Esophagus squamous epithelium (tissue), 5 donors: ENCODE results near the gene EIF3A. TPM values are rescaled to one million over a fixed set of nuclear protein-coding genes. Genes with fewer than 3 reads are reported as not detected.

Experiments used
- DNase-seq: peaks from one replicate; lab custom pipeline; 2025; lab: John Stamatoyannopoulos, UW
- H3K27ac ChIP-seq, 4 donors: fragments of 200-600 bp; sonication (generic); one replicate each; pipeline ENCODE4 v1.5.1; 2016 to 2019; ENCODE audit warnings: mild to moderate bottlenecking in 1 of 4
- H3K27me3 ChIP-seq, 4 donors: fragments of 200-600 bp; sonication (generic); 1 replicate in 3 of 4; 2 replicates in 1 of 4; pipeline versions ENCODE4 v1.5.1 to v1.6.0; 2017 to 2021; ENCODE audit warnings: antibody characterized with exemption in 1 of 4
- H3K36me3 ChIP-seq, 3 donors: fragments of 200-600 bp; sonication (generic); one replicate each; pipeline ENCODE4 v1.5.1; 2016 to 2019
- H3K4me1 ChIP-seq, 3 donors: fragments of 200-600 bp; sonication (generic); one replicate each; pipeline ENCODE4 v1.5.1; 2017 to 2019
- H3K4me3 ChIP-seq, 4 donors: fragments of 200-600 bp; sonication (generic); 1 replicate in 3 of 4; 2 replicates in 1 of 4; pipeline ENCODE4 v1.5.1; 2016 to 2019; ENCODE audit warnings: mild to moderate bottlenecking in 2 of 4, moderate library complexity in 1 of 4
- H3K9me3 ChIP-seq, 3 donors: fragments of 200-600 bp; sonication (generic); one replicate each; pipeline ENCODE4 v1.5.1; 2016 to 2019
- CTCF ChIP-seq, 6 experiments: fragments of 450-650 bp in 4 of 6; fragments of 200-600 bp in 2 of 6; sonication (generic) in 2 of 6; IDR thresholded peaks; one replicate each; pipeline ENCODE4 v1.5.1; 2016 to 2019; ENCODE audit warnings: antibody characterized with exemption in 6 of 6, mild to moderate bottlenecking in 4 of 6, moderate library complexity in 4 of 6
- POLR2A ChIP-seq, 4 donors: fragments of 450-650 bp; IDR thresholded peaks; one replicate each; pipeline ENCODE4 v1.6.1; 2017; ENCODE audit warnings: antibody characterized with exemption in 4 of 4, mild to moderate bottlenecking in 4 of 4, moderate library complexity in 3 of 4
- WGBS, 2 donors: methylation state at CpG; one replicate each; pipeline ENCODE4 v1.1.5; 2018; 5-methylcytosine and 5-hydroxymethylcytosine counted together
- intact Hi-C: fragments of 100-400 bp; cut with DNase I; formaldehyde crosslinking; loops from one replicate; pipeline ENCODE4 v1.15.0; 2022
- total RNA-seq, 4 donors: library from RNA; depleted of rRNA; stranded (reverse); fragments of >200 nt; gene quantifications; one replicate each; pipeline ENCODE4 v1.1.0, GENCODE V29; 2016
- donor health status: DM: yes; HTN: yes; CAD: no.

The EIF3A gene
- total RNA-seq, 4 donors from 2014 or later: 71.8 to 135 (median 101) TPM

- DNase-seq: no peak
- H3K9me3 ChIP-seq: no peaks in the 10 kb centered on the region
- H3K27ac ChIP-seq: peak overlapping the region in 3 of 4 donors; percentile 42 to 74 (median 45)
- H3K4me1 ChIP-seq: peaks cover 0 to 30% (median 18%) of the 10 kb centered on the region in 3 donors
- intact Hi-C loops: no loop called here
- H3K36me3 ChIP-seq: no peaks in the 10 kb centered on the region
- 30 to 38% methylated on average over 6 to 8 of the region's 9 CpGs for WGBS, 2 donors
- no peaks in the 10 kb centered on the region for H3K27me3 ChIP-seq
- TF ChIP-seq CTCF (IDR thresholded peaks at IDR 0.05) (no peak), POLR2A (IDR thresholded peaks at IDR 0.05) (no peak)
- no peak overlapping the region for H3K4me3 ChIP-seq
These were observed 74.0 kb downstream of the EIF3A start for GRCh38 chr10:119006451-119007210.

- TF ChIP-seq CTCF (IDR thresholded peaks at IDR 0.05): no peak
- no peak for TF ChIP-seq POLR2A (IDR thresholded peaks at IDR 0.05)
- H3K9me3 ChIP-seq: no peaks in the 10 kb centered on the region
These were observed 75.1 kb downstream of the EIF3A start for GRCh38 chr10:119005362-119006043.

GRCh38 chr10:119003572-119004289 is 76.9 kb downstream of the EIF3A start:
- intact Hi-C loops: no loop called here
- H3K27ac ChIP-seq: no peak overlapping the region
- H3K27me3 ChIP-seq: no peaks in the 10 kb centered on the region
- TF ChIP-seq POLR2A (IDR thresholded peaks at IDR 0.05) (no peak), CTCF (IDR thresholded peaks at IDR 0.05) (no peak)
- H3K9me3 ChIP-seq: no peaks in the 10 kb centered on the region
- no peak overlapping the region for H3K4me3 ChIP-seq
- DNase-seq: no peak
- peaks cover 0 to 34% (median 18%) of the 10 kb centered on the region in 3 donors for H3K4me1 ChIP-seq
- H3K36me3 ChIP-seq: no peaks in the 10 kb centered on the region
- 64% methylated on average over 4 of the region's 7 CpGs; no CpG with 5 or more reads in 1 of the 2 donors for WGBS, 2 donors

More at GRCh38 chr10:119005362-119006043, 75.1 kb downstream of the EIF3A start:
- WGBS, 2 donors: 86 to 91% methylated on average over 9 of the region's 9 CpGs
- Histone ChIP-seq H3K4me1 (peaks cover 0 to 34% (median 18%) of the 10 kb centered on the region in 3 donors), H3K27ac (no peak overlapping the region), H3K4me3 (no peak overlapping the region), H3K27me3 (no peaks in the 10 kb centered on the region), H3K36me3 (no peaks in the 10 kb centered on the region)
- intact Hi-C loops: no loop called here
- no peak for DNase-seq

GRCh38 chr10:119001717-119002500 is 78.7 kb downstream of the EIF3A start:
- intact Hi-C loops: no loop called here
- no peak for TF ChIP-seq CTCF (IDR thresholded peaks at IDR 0.05)
- TF ChIP-seq POLR2A (IDR thresholded peaks at IDR 0.05): no peak
- Histone ChIP-seq H3K36me3 (no peaks in the 10 kb centered on the region), H3K27me3 (peaks cover 0 to 6% (median 0%) of the 10 kb centered on the region in 4 donors), H3K4me3 (no peak overlapping the region), H3K4me1 (peaks cover 0 to 27% (median 14%) of the 10 kb centered on the region in 3 donors), H3K9me3 (no peaks in the 10 kb centered on the region), H3K27ac (no peak overlapping the region)
- WGBS, 2 donors: 81 to 90% methylated on average over 5 to 8 of the region's 10 CpGs
- DNase-seq: no peak
